ENCODE data around the gene KLHL3. TPM values are rescaled to one million over a fixed set of nuclear protein-coding genes. Genes with fewer than 3 reads are reported as not detected.

Gene KLHL3
- polyA plus RNA-seq, 1 of the 3 experiments (the other 2 are of a cell fraction) = 3.8 TPM

- Histone ChIP-seq H3K9me2 (no peaks in the 10 kb centered on the region), H2AFZ (ENCODE audit: low read depth) (no peak overlapping the region), H3K9ac (no peak overlapping the region), H4K20me1 (ENCODE audit: insufficient read depth) (no peaks in the 10 kb centered on the region), H3K4me3 (ENCODE audit: low read depth in 2 of 2, low read length in 1 of 2) (no peak overlapping the region), H3K27ac (ENCODE audit: low read depth in 2 of 2, low read length in 1 of 2) (no peak overlapping the region), H3F3A (replicated peaks; ENCODE audit: insufficient read depth) (no peaks in the 10 kb centered on the region), H3K4me2 (no peak overlapping the region), H3K4me1 (ENCODE audit: control insufficient read depth in 1 of 2, insufficient read depth in 2 of 2, low read depth in 1 of 2, low read length in 1 of 2) (no peaks in the 10 kb centered on the region; a peak in 2 of 4 replicates), H3K36me3 (replicated peaks in 1 of 2; ENCODE audit: control insufficient read depth in 1 of 2, insufficient read depth in 2 of 2, low read length in 1 of 2) (no peaks in the 10 kb centered on the region), H3K79me2 (ENCODE audit: insufficient read depth) (no peaks in the 10 kb centered on the region), H3K9me3 (no peaks in the 10 kb centered on the region), H3K27me3 (ENCODE audit: insufficient read depth) (no peaks in the 10 kb centered on the region)
- 75% methylated on average over 5 of the region's 5 CpGs for WGBS (ENCODE audit: low lambda C conversion rate)
- TF ChIP-seq IRF3 (IDR thresholded peaks at IDR 0.05; ENCODE audit: low read depth, low read length) (no peak), NRF1 (IDR thresholded peaks at IDR 0.05; ENCODE audit: low read depth, low read length) (no peak), RCOR1 (IDR thresholded peaks at IDR 0.05; ENCODE audit: low read length) (no peak), USF2 (IDR thresholded peaks at IDR 0.05; ENCODE audit: borderline replicate concordance, low read depth, low read length) (no peak), CHD2 (IDR thresholded peaks at IDR 0.05; ENCODE audit: low read length, partially characterized antibody) (no peak), FOSL2 (IDR thresholded peaks at IDR 0.05; ENCODE audit: borderline replicate concordance, low read depth) (no peak), CTCF (IDR thresholded peaks at IDR 0.05) (no peak)
- ChIA-PET CTCF (no interaction called here), POLR2A (no interaction called here)
- DNase-seq = no peak
Observed at GRCh38 chr5:137703565-137703964, 32.3 kb downstream of the KLHL3 start.

GRCh38 chr5:137700282-137700680, 35.6 kb downstream of the KLHL3 start:
- no peaks in the 10 kb centered on the region for H4K20me1 ChIP-seq (ENCODE audit: insufficient read depth)
- H3K9me3 ChIP-seq = no peaks in the 10 kb centered on the region
- no peaks in the 10 kb centered on the region for H3F3A ChIP-seq (replicated peaks; ENCODE audit: insufficient read depth)
- WGBS (ENCODE audit: low lambda C conversion rate) = 77% methylated on average over 3 of the region's 3 CpGs
- no peak for DNase-seq
- H3K27me3 ChIP-seq (ENCODE audit: insufficient read depth) = no peaks in the 10 kb centered on the region
- H3K9ac ChIP-seq = no peak overlapping the region
- no peak overlapping the region for H3K4me3 ChIP-seq (ENCODE audit: low read depth in 2 of 2, low read length in 1 of 2)
- H3K9me2 ChIP-seq = no peaks in the 10 kb centered on the region
- H3K4me1 ChIP-seq (ENCODE audit: control insufficient read depth in 1 of 2, insufficient read depth in 2 of 2, low read depth in 1 of 2, low read length in 1 of 2) = no peaks in the 10 kb centered on the region; a peak in 1 of 4 replicates
- CTCF ChIA-PET = interaction anchor here (1.1 to 2.6 kb wide), 2 partner anchors 42 to 71 kb away, joined by 5 to 10 read pairs; no protein-coding TSS in a partner anchor
- peaks cover 0 to 8% of the 10 kb centered on the region in 2 experiments for H3K36me3 ChIP-seq (replicated peaks in 1 of 2; ENCODE audit: control insufficient read depth in 1 of 2, insufficient read depth in 2 of 2, low read length in 1 of 2)
- H2AFZ ChIP-seq (ENCODE audit: low read depth) = no peak overlapping the region
- POLR2A ChIA-PET = no interaction called here
- H3K4me2 ChIP-seq = no peak overlapping the region
- H3K27ac ChIP-seq (ENCODE audit: low read depth in 2 of 2, low read length in 1 of 2) = no peak overlapping the region
- H3K79me2 ChIP-seq (ENCODE audit: insufficient read depth) = no peaks in the 10 kb centered on the region
- TF ChIP-seq EZH2phosphoT487 (IDR thresholded peaks at IDR 0.05; ENCODE audit: borderline replicate concordance, low read depth) (no peak), RXRA (IDR thresholded peaks at IDR 0.05; ENCODE audit: borderline replicate concordance, low read depth) (no peak), USF1 (IDR thresholded peaks at IDR 0.05; ENCODE audit: borderline replicate concordance, low read depth) (no peak), REST (IDR thresholded peaks at IDR 0.05; ENCODE audit: low read depth, low read length) (no peak), CTCF (IDR thresholded peaks at IDR 0.05) (no peak), CHD2 (IDR thresholded peaks at IDR 0.05; ENCODE audit: low read length, partially characterized antibody) (no peak), MEF2A (IDR thresholded peaks at IDR 0.05; ENCODE audit: borderline replicate concordance, low read depth) (no peak), RCOR1 (IDR thresholded peaks at IDR 0.05; ENCODE audit: low read length) (no peak), SIN3A (IDR thresholded peaks at IDR 0.05; ENCODE audit: borderline replicate concordance, low read depth, low read length) (no peak), TAF1 (IDR thresholded peaks at IDR 0.05; ENCODE audit: borderline replicate concordance, low read depth, low read length) (no peak)
